A673 (cell line): ENCODE results near the gene SRGAP1. TPM values are rescaled to one million over a fixed set of nuclear protein-coding genes. Genes with fewer than 3 reads are reported as not detected.

ENCODE experiments used
- BruUV-seq: library from RNA; stranded (reverse); fragments of 400-500 nt; replicated peaks from 2 replicates; lab custom pipeline; 2021; lab: Mats Ljungman, UMichigan
- CTCF ChIA-PET: fragments of 300-600 bp; sonication (Branson Sonifier 250); formaldehyde crosslinking; loops from one replicate; lab custom pipeline; 2022; ENCODE audit warnings: antibody characterized with exemption; lab: Charles Lee
- POLR2A ChIA-PET: fragments of 300-600 bp; sonication (Branson Sonifier 250); formaldehyde crosslinking; loops from one replicate; lab custom pipeline; 2022; ENCODE audit warnings: antibody characterized with exemption; ENCODE audit not compliant: low non-redundant PET; lab: Charles Lee
- DNase-seq: peaks from one replicate; pipeline ENCODE4 v3.0.0-alpha.2; 2015; ENCODE audit warnings: low spot score
- H3K27ac ChIP-seq: fragments of 200-600 bp; sonication (generic); 2 replicates; pipeline ENCODE4 v1.5.1; 2016; ENCODE audit warnings: mixed run types, low read depth, mild to moderate bottlenecking, mixed read lengths, antibody characterized with exemption, low read length; ENCODE audit not compliant: poor library complexity, severe bottlenecking
- H3K27me3 ChIP-seq: fragments of 200-600 bp; sonication (generic); replicated peaks from 2 replicates; pipeline ENCODE4 v1.6.1; 2017; ENCODE audit warnings: mixed run types, low read depth, mild to moderate bottlenecking, mixed read lengths, antibody characterized with exemption, low read length; ENCODE audit not compliant: insufficient read depth, poor library complexity
- H3K36me3 ChIP-seq: fragments of 200-600 bp; sonication (generic); 2 replicates; pipeline ENCODE4 v1.6.1; 2016; ENCODE audit warnings: mixed run types, mild to moderate bottlenecking, mixed read lengths, antibody characterized with exemption, low read length; ENCODE audit not compliant: insufficient read depth, poor library complexity, severe bottlenecking
- H3K4me1 ChIP-seq: fragments of 200-600 bp; sonication (generic); 2 replicates; pipeline ENCODE4 v1.6.1; 2017; ENCODE audit warnings: mixed run types, mild to moderate bottlenecking, mixed read lengths, antibody characterized with exemption, low read length; ENCODE audit not compliant: insufficient read depth, poor library complexity, severe bottlenecking
- H3K4me3 ChIP-seq: fragments of 200-600 bp; sonication (generic); 2 replicates; pipeline ENCODE4 v1.5.1; 2016; ENCODE audit warnings: low read depth, mixed run types, mild to moderate bottlenecking, mixed read lengths, low read length; ENCODE audit not compliant: poor library complexity, severe bottlenecking
- H3K9me3 ChIP-seq: fragments of 200-600 bp; sonication (generic); 2 replicates; pipeline ENCODE4 v1.6.1; 2016; ENCODE audit warnings: mixed run types, low read depth, mild to moderate bottlenecking, mixed read lengths, antibody characterized with exemption, low read length; ENCODE audit not compliant: poor library complexity, severe bottlenecking
- EZH2 ChIP-seq: fragments of 200-600 bp; sonication (generic); IDR thresholded peaks from 2 replicates; pipeline ENCODE4 v1.6.1; 2017; ENCODE audit warnings: borderline replicate concordance, low read depth, mild to moderate bottlenecking, mixed read lengths, antibody characterized with exemption, low read length; ENCODE audit not compliant: poor library complexity, severe bottlenecking
- intact Hi-C: fragments of 100-400 bp; cut with micrococcal nuclease; formaldehyde crosslinking; loops from one replicate; pipeline ENCODE4 v1.10.0; 2022; ENCODE audit not compliant: unreplicated experiment
- total RNA-seq: library from RNA; stranded (reverse); gene quantifications from 2 replicates; pipeline ENCODE4 v1.2.3, GENCODE V29; 2021
- TF ChIP-seq, protein P1 (sequence below): fragments of 300-800, 200-600 bp; sonication (generic); conservative IDR thresholded peaks from 2 replicates; pipeline ENCODE4 v1.5.1; 2017; ENCODE audit warnings: low read depth, mild to moderate bottlenecking, antibody characterized with exemption, low read length, moderate library complexity, mixed read lengths

Gene SRGAP1
- total RNA-seq, 1 experiment from 2014 or later: 9.7 TPM

- Histone ChIP-seq H3K27me3 (no peaks in the 10 kb centered on the region), H3K36me3 (no peaks in the 10 kb centered on the region), H3K4me1 (no peaks in the 10 kb centered on the region), H3K9me3 (no peaks in the 10 kb centered on the region), H3K4me3 (peak overlapping the region; percentile 80), H3K27ac (peak overlapping the region; percentile 82)
- TF ChIP-seq EZH2: no peak
- TF ChIP-seq, protein P1, sequence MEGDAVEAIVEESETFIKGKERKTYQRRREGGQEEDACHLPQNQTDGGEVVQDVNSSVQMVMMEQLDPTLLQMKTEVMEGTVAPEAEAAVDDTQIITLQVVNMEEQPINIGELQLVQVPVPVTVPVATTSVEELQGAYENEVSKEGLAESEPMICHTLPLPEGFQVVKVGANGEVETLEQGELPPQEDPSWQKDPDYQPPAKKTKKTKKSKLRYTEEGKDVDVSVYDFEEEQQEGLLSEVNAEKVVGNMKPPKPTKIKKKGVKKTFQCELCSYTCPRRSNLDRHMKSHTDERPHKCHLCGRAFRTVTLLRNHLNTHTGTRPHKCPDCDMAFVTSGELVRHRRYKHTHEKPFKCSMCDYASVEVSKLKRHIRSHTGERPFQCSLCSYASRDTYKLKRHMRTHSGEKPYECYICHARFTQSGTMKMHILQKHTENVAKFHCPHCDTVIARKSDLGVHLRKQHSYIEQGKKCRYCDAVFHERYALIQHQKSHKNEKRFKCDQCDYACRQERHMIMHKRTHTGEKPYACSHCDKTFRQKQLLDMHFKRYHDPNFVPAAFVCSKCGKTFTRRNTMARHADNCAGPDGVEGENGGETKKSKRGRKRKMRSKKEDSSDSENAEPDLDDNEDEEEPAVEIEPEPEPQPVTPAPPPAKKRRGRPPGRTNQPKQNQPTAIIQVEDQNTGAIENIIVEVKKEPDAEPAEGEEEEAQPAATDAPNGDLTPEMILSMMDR: no peak
- intact Hi-C loops: loop anchor here (5.0 to 10.0 kb wide), 2 partner anchors 132 to 239 kb away; no protein-coding TSS in a partner anchor
- CTCF ChIA-PET: interaction anchor here (1.2 to 1.6 kb wide), 2 partner anchors 338 to 412 kb away, joined by 3 to 12 read pairs; no protein-coding TSS in a partner anchor
- DNase-seq: no peak
- POLR2A ChIA-PET: no interaction called here
- no TSS peak for BruUV-seq
Observed at GRCh38 chr12:63843254-63843720, 1.2 kb upstream of the SRGAP1 start.

DNA sequence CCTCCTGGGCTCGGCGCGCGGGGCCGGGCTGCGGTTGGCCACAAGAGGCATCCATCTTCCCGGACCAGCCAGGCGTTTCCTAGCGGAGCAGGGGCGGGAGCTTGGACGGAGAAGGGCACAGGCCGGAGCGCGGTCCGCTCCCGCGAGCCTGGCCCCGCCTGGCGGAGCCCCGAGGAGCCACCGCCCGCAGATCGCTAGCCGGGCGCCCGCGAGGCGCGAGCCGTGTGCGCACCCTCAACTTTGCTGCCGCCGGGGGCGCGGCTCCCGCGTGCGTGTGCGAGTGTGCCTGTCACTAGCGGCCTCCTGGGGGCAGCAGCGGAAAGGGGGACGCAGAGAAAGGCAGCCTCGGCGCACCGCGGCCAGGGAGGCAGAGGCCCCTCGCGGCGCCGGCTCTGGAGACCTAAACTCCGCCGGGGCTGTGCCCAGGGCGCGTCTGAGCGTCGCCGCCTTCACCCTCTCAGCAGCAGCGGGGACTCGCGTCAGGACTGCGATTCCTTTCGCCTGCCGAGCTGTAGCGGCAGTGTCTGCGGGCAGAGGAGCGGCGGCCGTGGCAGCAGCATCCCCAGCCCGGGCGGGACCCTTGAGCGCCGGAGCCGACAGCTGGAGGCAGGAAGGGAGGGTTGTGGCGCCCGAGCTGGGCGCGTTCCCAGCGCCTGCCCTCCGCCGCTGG, 644 bp upstream of the SRGAP1 start:
- BruUV-seq: no TSS peak
- intact Hi-C loops: loop anchor here (1.0 to 10.0 kb wide), 5 partner anchors 131 to 412 kb away; no protein-coding TSS in a partner anchor

GRCh38 chr12:63845726-63846125, 1.2 kb downstream of the SRGAP1 start:
- POLR2A ChIA-PET: no interaction called here
- no peak for DNase-seq
- H3K4me1 ChIP-seq: peaks cover 11% of the 10 kb centered on the region
- peak overlapping the region; percentile 11 for H3K27ac ChIP-seq
- H3K9me3 ChIP-seq: no peaks in the 10 kb centered on the region
- TF ChIP-seq, protein P1: no peak
- no peak for TF ChIP-seq EZH2
- no peaks in the 10 kb centered on the region for H3K36me3 ChIP-seq
- H3K4me3 ChIP-seq: peak overlapping the region; percentile 80
- intact Hi-C loops: loop anchor here (2.0 to 10.0 kb wide), 2 partner anchors 129 to 197 kb away; no protein-coding TSS in a partner anchor
- BruUV-seq: TSS peak; percentile 40
- CTCF ChIA-PET: no interaction called here
- H3K27me3 ChIP-seq: no peaks in the 10 kb centered on the region

More for the DNA sequence above, 644 bp upstream of the SRGAP1 start:
- H3K4me3 ChIP-seq: peak overlapping the region; percentile 80
- no peaks in the 10 kb centered on the region for H3K27me3 ChIP-seq
- peak; percentile 97 for DNase-seq
- peaks cover 3% of the 10 kb centered on the region for H3K4me1 ChIP-seq
- no peaks in the 10 kb centered on the region for H3K9me3 ChIP-seq
- ChIA-PET CTCF (interaction anchor here (0.6 to 1.6 kb wide), 3 partner anchors 338 to 1367 kb away, joined by 3 to 12 read pairs (median 5); no protein-coding TSS in a partner anchor), POLR2A (interaction anchor here (0.7 kb wide), 1 partner anchor 270 kb away, joined by 5 read pairs; no protein-coding TSS in a partner anchor)
- peak overlapping the region; percentile 82 for H3K27ac ChIP-seq
- TF ChIP-seq, protein P1: peak; percentile 92
- TF ChIP-seq EZH2: no peak
- no peaks in the 10 kb centered on the region for H3K36me3 ChIP-seq
